HepG2 (cell line): Measurements from ENCODE around the gene WDCP. TPM values are rescaled to one million over a fixed set of nuclear protein-coding genes. Genes with fewer than 3 reads are reported as not detected.
A peak's percentile ranks its signal among the peaks of the same experiment; 100 is the strongest.

Source experiments
- BCL3 ChIP-seq: sonication (generic); formaldehyde crosslinking; IDR thresholded peaks from 2 replicates; pipeline ENCODE4 v1.5.1; 2020; ENCODE audit warnings: mild to moderate bottlenecking, missing genetic modification reagents, moderate library complexity
- CBFB ChIP-seq: sonication (generic); formaldehyde crosslinking; IDR thresholded peaks from 2 replicates; pipeline ENCODE4 v1.4.0; 2020; ENCODE audit warnings: missing genetic modification reagents
- CBX5 ChIP-seq: sonication (generic); formaldehyde crosslinking; IDR thresholded peaks from 2 replicates; pipeline ENCODE4 v1.4.0; 2020; ENCODE audit warnings: missing genetic modification reagents, borderline replicate concordance
- CEBPG ChIP-seq: IDR thresholded peaks from 2 replicates; pipeline ENCODE4 v1.6.1; 2016
- KLF12 ChIP-seq: sonication (generic); formaldehyde crosslinking; IDR thresholded peaks from 2 replicates; pipeline ENCODE4 v1.4.0; 2020; ENCODE audit warnings: missing genetic modification reagents, borderline replicate concordance
- KLF15 ChIP-seq: sonication (generic); formaldehyde crosslinking; IDR thresholded peaks from 2 replicates; pipeline ENCODE4 v1.8.1; 2023; ENCODE audit warnings: borderline replicate concordance, mild to moderate bottlenecking, inconsistent platforms, missing genetic modification reagents, mixed read lengths
- KMT2B ChIP-seq: IDR thresholded peaks from 2 replicates; pipeline ENCODE4 v1.6.1; 2016; ENCODE audit warnings: missing genetic modification reagents, missing compliant biosample characterization
- MZF1 ChIP-seq: sonication (generic); formaldehyde crosslinking; IDR thresholded peaks from 2 replicates; pipeline ENCODE4 v1.8.1; 2023; ENCODE audit warnings: mild to moderate bottlenecking, missing genetic modification reagents, borderline replicate concordance
- NCOR1 ChIP-seq: fragments of 200-600 bp; sonication (generic); IDR thresholded peaks from 2 replicates; pipeline ENCODE4 v1.7.0; 2017; ENCODE audit warnings: antibody characterized with exemption, low read length, borderline replicate concordance
- PHF21A ChIP-seq: sonication (generic); formaldehyde crosslinking; IDR thresholded peaks from 2 replicates; pipeline ENCODE4 v1.5.0; 2020; ENCODE audit warnings: mild to moderate bottlenecking, missing genetic modification reagents
- RFX5 ChIP-seq: IDR thresholded peaks from 2 replicates; pipeline ENCODE4 v1.6.1; 2011; ENCODE audit warnings: low read depth, low read length, improper control_type of control experiment
- RFXAP ChIP-seq: sonication (generic); formaldehyde crosslinking; IDR thresholded peaks from 2 replicates; pipeline ENCODE4 v1.4.0; 2020; ENCODE audit warnings: missing genetic modification reagents, borderline replicate concordance
- THAP11 ChIP-seq: IDR thresholded peaks from 2 replicates; pipeline ENCODE4 v1.6.1; 2016; ENCODE audit warnings: missing biosample characterization, missing genetic modification reagents
- ZBTB38 ChIP-seq: sonication (generic); formaldehyde crosslinking; IDR thresholded peaks from 2 replicates; pipeline ENCODE4 v1.5.1; 2020; ENCODE audit warnings: mild to moderate bottlenecking, missing genetic modification reagents
- ZNF225 ChIP-seq: sonication (generic); formaldehyde crosslinking; IDR thresholded peaks from 2 replicates; pipeline ENCODE4 v1.4.0; 2020; ENCODE audit warnings: mild to moderate bottlenecking, missing genetic modification reagents
- ZNF260 ChIP-seq: sonication (generic); formaldehyde crosslinking; IDR thresholded peaks from 2 replicates; pipeline ENCODE4 v1.4.0; 2020; ENCODE audit warnings: missing genetic modification reagents, low read depth, mild to moderate bottlenecking, borderline replicate concordance
- ZNF296 ChIP-seq: sonication (generic); formaldehyde crosslinking; conservative IDR thresholded peaks from 2 replicates; pipeline ENCODE4 v1.5.0; 2020; ENCODE audit warnings: mild to moderate bottlenecking, missing genetic modification reagents
- ZNF329 ChIP-seq: sonication (generic); formaldehyde crosslinking; IDR thresholded peaks from 2 replicates; pipeline ENCODE4 v1.9.0; 2021; ENCODE audit warnings: low read depth, mild to moderate bottlenecking, missing genetic modification reagents
- ZNF33A ChIP-seq: sonication (generic); formaldehyde crosslinking; IDR thresholded peaks from 2 replicates; pipeline ENCODE4 v1.5.1; 2020; ENCODE audit warnings: missing genetic modification reagents, mild to moderate bottlenecking, moderate library complexity, borderline replicate concordance
- ZNF546 ChIP-seq: sonication (generic); formaldehyde crosslinking; conservative IDR thresholded peaks from 2 replicates; pipeline ENCODE4 v1.8.1; 2023; ENCODE audit warnings: mild to moderate bottlenecking, missing genetic modification reagents
- ZNF549 ChIP-seq: sonication (generic); formaldehyde crosslinking; IDR thresholded peaks from 2 replicates; pipeline ENCODE4 v1.5.0; 2020; ENCODE audit warnings: missing genetic modification reagents
- ZNF564 ChIP-seq: sonication (generic); formaldehyde crosslinking; IDR thresholded peaks from 2 replicates; pipeline ENCODE4 v1.8.1; 2023; ENCODE audit warnings: mild to moderate bottlenecking, missing genetic modification reagents
- ZNF770 ChIP-seq: sonication (generic); formaldehyde crosslinking; IDR thresholded peaks from 2 replicates; pipeline ENCODE4 v1.5.0; 2020; ENCODE audit warnings: mild to moderate bottlenecking, missing genetic modification reagents
- ZNF772 ChIP-seq: sonication (generic); formaldehyde crosslinking; IDR thresholded peaks from 2 replicates; pipeline ENCODE4 v1.5.0; 2020; ENCODE audit warnings: mild to moderate bottlenecking, missing genetic modification reagents
- ZSCAN30 ChIP-seq: sonication (generic); formaldehyde crosslinking; IDR thresholded peaks from 2 replicates; pipeline ENCODE4 v1.5.0; 2020; ENCODE audit warnings: mild to moderate bottlenecking, missing genetic modification reagents
- polyA plus RNA-seq, 8 experiments: library from polyadenylated mRNA; depleted of rRNA in 3 of 8; stranded (reverse) in 7 of 8; unstranded in 1 of 8; fragments of >200 nt; fragmentation: Illumina TruSeq in 4 of 8; extraction: Trizol in 4 of 8; gene quantifications; 2 replicates each; pipeline versions ENCODE4 v1.2.1 to v1.2.3, GENCODE V29; 2011 to 2016; ENCODE audit warnings: low read depth in 4 of 8, missing spikeins in 1 of 8, mixed read lengths in 1 of 8; ENCODE audit not compliant: insufficient read depth in 1 of 8
- total RNA-seq, 5 experiments: library from RNA; depleted of rRNA; stranded (reverse); fragments of >200 nt; fragmentation: Illumina TruSeq; extraction: Trizol; gene quantifications; 2 replicates each; pipeline ENCODE4 v1.2.3, GENCODE V29; 2016; ENCODE audit warnings: low read depth in 1 of 5
- TF ChIP-seq, protein P1 (sequence below): IDR thresholded peaks from 2 replicates; pipeline ENCODE4 v1.6.1; 2016; ENCODE audit warnings: missing compliant biosample characterization, missing genetic modification reagents, borderline replicate concordance

WDCP gene
- total and polyA plus RNA-seq, 2 of the 13 experiments (the other 11 are each of a cell fraction or from before 2014, with no cell fraction given) = 17.4 to 22.6 TPM

DNA sequence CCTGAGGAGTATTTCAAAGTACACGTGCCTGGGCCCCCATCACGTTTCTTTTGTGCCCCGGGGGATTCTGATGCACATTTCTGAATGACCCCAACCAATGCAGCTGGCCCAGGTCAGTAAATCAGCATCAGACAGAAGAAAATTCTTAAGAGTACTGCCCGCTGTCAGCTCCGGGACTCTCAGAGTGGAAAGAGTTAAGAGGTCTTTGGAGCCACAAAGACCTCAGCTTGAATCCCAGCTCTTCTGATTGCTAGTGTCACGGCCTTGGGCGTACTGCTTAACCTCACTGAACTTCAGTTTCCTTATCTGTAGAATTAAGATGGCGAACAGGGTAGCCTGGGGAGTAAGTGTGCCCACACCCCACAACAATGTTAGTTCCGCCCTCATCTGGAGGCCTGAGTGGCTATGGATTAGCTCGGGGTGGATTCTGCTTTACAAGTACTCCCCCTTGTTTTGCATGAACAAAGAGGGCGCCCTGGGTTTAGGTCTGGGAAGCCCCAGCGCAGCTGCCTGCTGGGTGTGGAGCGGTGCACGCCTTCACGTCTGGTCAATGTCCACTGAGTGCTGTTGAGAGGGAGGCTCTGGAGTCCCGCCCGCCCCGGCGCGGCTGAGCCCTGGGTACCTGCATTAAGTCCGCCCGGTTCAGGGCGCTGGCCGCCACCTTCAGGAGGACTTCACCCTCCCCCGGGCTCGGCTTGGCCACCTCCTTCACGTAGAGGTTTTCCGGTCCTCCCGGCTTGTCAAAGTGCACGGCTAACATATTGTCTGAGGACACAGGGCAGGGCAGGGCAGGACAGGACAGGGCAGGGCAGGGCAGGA, 36.6 kb upstream of the WDCP start (continued):
- TF ChIP-seq, protein P1, sequence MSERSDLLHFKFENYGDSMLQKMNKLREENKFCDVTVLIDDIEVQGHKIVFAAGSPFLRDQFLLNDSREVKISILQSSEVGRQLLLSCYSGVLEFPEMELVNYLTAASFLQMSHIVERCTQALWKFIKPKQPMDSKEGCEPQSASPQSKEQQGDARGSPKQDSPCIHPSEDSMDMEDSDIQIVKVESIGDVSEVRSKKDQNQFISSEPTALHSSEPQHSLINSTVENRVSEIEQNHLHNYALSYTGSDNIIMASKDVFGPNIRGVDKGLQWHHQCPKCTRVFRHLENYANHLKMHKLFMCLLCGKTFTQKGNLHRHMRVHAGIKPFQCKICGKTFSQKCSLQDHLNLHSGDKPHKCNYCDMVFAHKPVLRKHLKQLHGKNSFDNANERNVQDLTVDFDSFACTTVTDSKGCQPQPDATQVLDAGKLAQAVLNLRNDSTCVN (CRISPR knock-in tag) = peak; percentile 23; the same call in 1 of the 2 replicates
- TF ChIP-seq ZNF549 (CRISPR knock-in tag) (no peak), ZBTB38 (peak; percentile 84; the same call in 1 of the 2 replicates), KLF15 (0 out of 2 replicates have a peak, but pooled peaks have one; percentile 19), RFX5 (no peak; the same call in 1 of the 2 replicates), PHF21A (peak; percentile 100), ZNF546 (CRISPR knock-in tag) (peak; percentile 96), BCL3 (peak; percentile 47; the same call in 1 of the 2 replicates), CEBPG (CRISPR knock-in tag) (peak; percentile 57), THAP11 (CRISPR knock-in tag) (no peak; the same call in 1 of the 2 replicates), ZNF772 (peak; percentile 96), ZNF770 (CRISPR knock-in tag) (no peak), KMT2B (CRISPR knock-in tag) (peak; percentile 46; the same call in 1 of the 2 replicates), CBFB (CRISPR knock-in tag) (peak; percentile 58), MZF1 (CRISPR knock-in tag) (peak; percentile 43; the same call in 1 of the 2 replicates), ZSCAN30 (0 out of 2 replicates have a peak, but pooled peaks have one; percentile 58), ZNF225 (CRISPR knock-in tag) (peak; percentile 61; the same call in 1 of the 2 replicates), ZNF296 (peak; percentile 99), CBX5 (CRISPR knock-in tag) (peak; percentile 72; the same call in 1 of the 2 replicates), RFXAP (CRISPR knock-in tag) (peak; percentile 78; the same call in 1 of the 2 replicates), KLF12 (CRISPR knock-in tag) (0 out of 2 replicates have a peak, but pooled peaks have one; percentile 14), ZNF33A (peak; percentile 92; the same call in 1 of the 2 replicates), ZNF564 (peak; percentile 99), ZNF260 (CRISPR knock-in tag) (0 out of 2 replicates have a peak, but pooled peaks have one; percentile 80), ZNF329 (CRISPR knock-in tag) (peak; percentile 63; the same call in 1 of the 2 replicates), NCOR1 (peak; percentile 81; the same call in 1 of the 2 replicates)
